ENCODE data around the gene MCF2L2. TPM values are rescaled to one million over a fixed set of nuclear protein-coding genes. Genes with fewer than 3 reads are reported as not detected.
A peak's percentile ranks its signal among the peaks of the same experiment; 100 is the strongest.
"Not testable (repeated sequence)": the region's sequence is repeated elsewhere in the genome, so short reads cannot be mapped to it uniquely, and the experiment has no call there.

The MCF2L2 gene
- total and polyA plus RNA-seq, 2 donors (not counting 1 experiment from before 2014, with no cell fraction given): 0.03 to 1.6 TPM

DNA sequence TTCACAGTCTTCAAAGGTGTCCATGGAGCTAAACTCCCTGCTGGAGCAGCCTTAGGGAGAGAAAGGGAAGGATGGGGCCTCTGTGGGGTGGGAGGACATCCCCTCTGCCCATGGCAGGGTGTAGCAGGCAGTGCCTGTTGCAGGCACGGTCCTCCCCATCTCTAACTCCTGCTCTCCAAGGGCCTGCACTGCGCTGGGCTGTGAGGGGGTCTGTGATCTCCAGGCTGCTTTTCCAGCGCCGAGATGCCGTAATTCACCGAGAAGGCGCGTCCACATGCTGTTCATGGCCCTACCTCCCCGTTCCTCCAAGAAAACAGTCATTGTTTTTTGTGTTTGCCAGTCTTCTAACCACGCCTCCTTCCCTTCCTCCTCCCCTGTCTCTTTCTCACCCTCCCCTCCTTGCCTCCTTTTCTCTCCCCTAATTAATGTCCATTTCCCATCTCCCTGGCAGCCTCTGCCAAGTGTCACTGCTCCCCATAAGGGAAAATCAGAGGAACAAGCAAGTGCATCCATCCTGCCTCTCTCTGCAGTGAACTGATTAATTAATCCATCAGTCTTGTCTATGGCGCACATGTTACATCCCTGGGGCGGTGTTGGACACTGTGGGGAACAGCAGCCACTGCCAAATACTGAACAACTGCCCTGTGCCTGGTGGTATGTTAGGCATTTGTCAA lies 248.2 kb downstream of the MCF2L2 start:
- no peak overlapping the region for H3K9ac ChIP-seq (ENCODE audit: low read length)
- no peak overlapping the region for H2AFZ ChIP-seq (ENCODE audit: insufficient read depth, low read depth, low read length, poor library complexity, severe bottlenecking)
- ATAC-seq (ENCODE audit: low read depth): no peak
- no peaks in the 10 kb centered on the region for H3K9me3 Mint-ChIP-seq (ENCODE audit: insufficient read depth)
- H3K36me3 ChIP-seq (replicated peaks in 1 of 2; ENCODE audit: control extremely low read depth in 1 of 2, control insufficient read depth in 1 of 2, extremely low read depth in 1 of 2, insufficient read depth in 2 of 2, low read length in 1 of 2): no peaks in the 10 kb centered on the region
- H3K27me3 Mint-ChIP-seq: peaks cover 65% of the 10 kb centered on the region
- no peak for TF ChIP-seq EZH2 (IDR thresholded peaks at IDR 0.05; ENCODE audit: borderline replicate concordance, insufficient read depth, low read depth, low read length, poor library complexity, severe bottlenecking)
- TF ChIP-seq, protein P1, sequence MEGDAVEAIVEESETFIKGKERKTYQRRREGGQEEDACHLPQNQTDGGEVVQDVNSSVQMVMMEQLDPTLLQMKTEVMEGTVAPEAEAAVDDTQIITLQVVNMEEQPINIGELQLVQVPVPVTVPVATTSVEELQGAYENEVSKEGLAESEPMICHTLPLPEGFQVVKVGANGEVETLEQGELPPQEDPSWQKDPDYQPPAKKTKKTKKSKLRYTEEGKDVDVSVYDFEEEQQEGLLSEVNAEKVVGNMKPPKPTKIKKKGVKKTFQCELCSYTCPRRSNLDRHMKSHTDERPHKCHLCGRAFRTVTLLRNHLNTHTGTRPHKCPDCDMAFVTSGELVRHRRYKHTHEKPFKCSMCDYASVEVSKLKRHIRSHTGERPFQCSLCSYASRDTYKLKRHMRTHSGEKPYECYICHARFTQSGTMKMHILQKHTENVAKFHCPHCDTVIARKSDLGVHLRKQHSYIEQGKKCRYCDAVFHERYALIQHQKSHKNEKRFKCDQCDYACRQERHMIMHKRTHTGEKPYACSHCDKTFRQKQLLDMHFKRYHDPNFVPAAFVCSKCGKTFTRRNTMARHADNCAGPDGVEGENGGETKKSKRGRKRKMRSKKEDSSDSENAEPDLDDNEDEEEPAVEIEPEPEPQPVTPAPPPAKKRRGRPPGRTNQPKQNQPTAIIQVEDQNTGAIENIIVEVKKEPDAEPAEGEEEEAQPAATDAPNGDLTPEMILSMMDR (IDR thresholded peaks at IDR 0.05): no peak
- no peak overlapping the region for H3K27ac ChIP-seq (ENCODE audit: low read length in 2 of 2)
- H3K27ac Mint-ChIP-seq: no peak overlapping the region
- 56% methylated on average over 11 of the region's 12 CpGs for WGBS (ENCODE audit: insufficient coverage)
- H4K20me1 ChIP-seq (ENCODE audit: control insufficient read depth, insufficient read depth, low read length, poor library complexity, severe bottlenecking): no peaks in the 10 kb centered on the region
- DNase-seq: no peak
- intact Hi-C loops (cut with micrococcal nuclease): no loop called here
- H3K4me2 ChIP-seq (replicated peaks; ENCODE audit: low read depth, low read length, poor library complexity, severe bottlenecking): peak overlapping the region; percentile 77
- no peaks in the 10 kb centered on the region for H3K79me2 ChIP-seq (ENCODE audit: control insufficient read depth, insufficient read depth, low read length)
- peaks cover 14% of the 10 kb centered on the region for H3K4me1 Mint-ChIP-seq
- peaks cover 18 to 19% of the 10 kb centered on the region in 2 donors for H3K4me1 ChIP-seq (ENCODE audit: control insufficient read depth in 2 of 2, insufficient read depth in 2 of 2, low read length in 2 of 2)
- H3K9me3 ChIP-seq (ENCODE audit: control extremely low read depth in 1 of 3, control insufficient read depth in 2 of 3, insufficient read depth in 1 of 3, low read length in 2 of 3): peaks cover 0 to 25% (median 0%) of the 10 kb centered on the region in 3 donors
- peaks cover 0 to 72% (median 55%) of the 10 kb centered on the region in 4 experiments for H3K27me3 ChIP-seq (replicated peaks in 1 of 4; ENCODE audit: control extremely low read depth in 1 of 4, control insufficient read depth in 3 of 4, insufficient read depth in 4 of 4, low read length in 3 of 4)
- H3K4me3 ChIP-seq (ENCODE audit: control extremely low read depth in 1 of 5, extremely low read depth in 1 of 5, insufficient read depth in 1 of 5, low read depth in 2 of 5, low read length in 4 of 5): no peak overlapping the region
- CTCF ChIA-PET: interaction anchor here (1.0 to 2.0 kb wide), 2 partner anchors 202 to 586 kb away, joined by 3 to 8 read pairs; no protein-coding TSS in a partner anchor
- POLR2A ChIA-PET: interaction anchor here (0.6 kb wide), 1 partner anchor 923 kb away, joined by 6 read pairs; no protein-coding TSS in a partner anchor
- H3K4me3 Mint-ChIP-seq: peak overlapping the region; percentile 82

DNA sequence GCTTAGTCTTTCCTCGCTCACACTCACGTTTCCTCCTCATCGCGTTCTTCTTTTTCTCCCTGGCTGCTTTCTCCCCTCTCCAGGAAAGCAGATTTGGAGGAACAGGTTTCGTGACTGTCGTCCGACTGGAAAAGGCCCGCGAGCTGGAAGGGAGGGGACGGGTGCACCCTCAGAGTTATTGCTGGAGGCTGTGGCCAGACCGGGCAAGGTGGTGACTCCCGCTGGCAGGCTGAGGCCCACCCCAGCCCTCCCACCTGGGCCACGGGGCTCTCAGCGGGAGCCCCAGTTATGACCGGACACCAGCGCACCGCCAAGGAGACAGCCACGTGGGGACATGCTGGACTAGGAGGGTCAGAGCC lies 248.9 kb downstream of the MCF2L2 start:
- CTCF ChIA-PET: interaction anchor here (1.0 to 2.2 kb wide), 3 partner anchors 57 to 586 kb away, joined by 3 to 15 read pairs (median 8); no protein-coding TSS in a partner anchor
- H3K79me2 ChIP-seq (ENCODE audit: control insufficient read depth, insufficient read depth, low read length); H3K27ac ChIP-seq (ENCODE audit: low read length in 2 of 2); H3K36me3 ChIP-seq (replicated peaks in 1 of 2; ENCODE audit: control extremely low read depth in 1 of 2, control insufficient read depth in 1 of 2, extremely low read depth in 1 of 2, insufficient read depth in 2 of 2, low read length in 1 of 2); H3K9me3 Mint-ChIP-seq (ENCODE audit: insufficient read depth); H4K20me1 ChIP-seq (ENCODE audit: control insufficient read depth, insufficient read depth, low read length, poor library complexity, severe bottlenecking); POLR2A ChIA-PET; DNase-seq; intact Hi-C loops (cut with micrococcal nuclease); H3K27ac Mint-ChIP-seq; ATAC-seq (ENCODE audit: low read depth); H3K9ac ChIP-seq (ENCODE audit: low read length); H2AFZ ChIP-seq (ENCODE audit: insufficient read depth, low read depth, low read length, poor library complexity, severe bottlenecking): not testable (repeated sequence)
- H3K4me3 ChIP-seq (ENCODE audit: control extremely low read depth in 1 of 5, extremely low read depth in 1 of 5, insufficient read depth in 1 of 5, low read depth in 2 of 5, low read length in 4 of 5): peak overlapping the region in 1 of 5 experiments; percentile 15
- peak overlapping the region; percentile 77 for H3K4me2 ChIP-seq (replicated peaks; ENCODE audit: low read depth, low read length, poor library complexity, severe bottlenecking)
- H3K9me3 ChIP-seq (ENCODE audit: control extremely low read depth in 1 of 3, control insufficient read depth in 2 of 3, insufficient read depth in 1 of 3, low read length in 2 of 3): peaks cover 0 to 28% (median 0%) of the 10 kb centered on the region in 3 donors
- H3K4me1 Mint-ChIP-seq: peaks cover 14% of the 10 kb centered on the region
- H3K27me3 ChIP-seq (replicated peaks in 1 of 4; ENCODE audit: control extremely low read depth in 1 of 4, control insufficient read depth in 3 of 4, insufficient read depth in 4 of 4, low read length in 3 of 4): peaks cover 0 to 75% (median 59%) of the 10 kb centered on the region in 4 experiments
- WGBS (ENCODE audit: insufficient coverage): 14% methylated on average over 18 of the region's 18 CpGs
- H3K4me1 ChIP-seq (ENCODE audit: control insufficient read depth in 2 of 2, insufficient read depth in 2 of 2, low read length in 2 of 2): peaks cover 18 to 24% of the 10 kb centered on the region in 2 donors
- peak overlapping the region; percentile 82 for H3K4me3 Mint-ChIP-seq
- peaks cover 67% of the 10 kb centered on the region for H3K27me3 Mint-ChIP-seq

Data from B cell (primary cell).